Uterus (tissue), 2 donors: Measurements from ENCODE around the gene CASR.

ENCODE experiments used
- CTCF ChIP-seq, 4 experiments: fragments of 200-600 bp in 2 of 4; fragments of 450-650 bp in 2 of 4; sonication (generic) in 2 of 4; IDR thresholded peaks; one replicate each; pipeline ENCODE4 v1.5.1; 2016 to 2019; ENCODE audit warnings: antibody characterized with exemption in 4 of 4, mild to moderate bottlenecking in 2 of 4, moderate library complexity in 1 of 4
- POLR2A ChIP-seq, 2 donors: fragments of 450-650 bp; IDR thresholded peaks; one replicate each; pipeline ENCODE4 v1.6.1; 2016; ENCODE audit warnings: antibody characterized with exemption in 2 of 2, mild to moderate bottlenecking in 1 of 2, moderate library complexity in 1 of 2

GRCh38 chr3:122186372-122186771 lies 2.9 kb downstream of the CASR start:
- TF ChIP-seq CTCF (IDR thresholded peaks at IDR 0.05) (no peak), POLR2A (IDR thresholded peaks at IDR 0.05) (no peak)
